ENCODE measurements around the gene SPANXC.

DNA sequence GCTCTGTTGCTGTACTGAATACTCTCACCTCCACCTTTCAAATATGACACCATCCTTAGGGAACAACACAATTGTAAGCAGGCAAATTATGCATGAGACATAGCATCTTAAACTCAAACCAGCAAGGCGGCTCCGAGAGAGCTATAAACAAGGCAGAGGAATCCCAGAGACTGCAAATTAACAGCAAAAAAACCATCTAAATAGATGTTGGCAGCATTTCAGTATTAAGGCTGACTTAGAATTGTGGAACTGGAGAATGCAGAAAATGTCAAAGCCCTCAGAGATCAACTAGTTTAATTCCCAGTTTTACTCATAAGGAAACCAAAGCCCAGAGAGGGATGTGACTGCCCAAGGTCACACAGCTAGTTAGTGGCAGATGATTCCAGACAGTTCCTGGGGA lies 37.2 kb upstream of the SPANXC start:
- no peak for TF ChIP-seq USF2 (CRISPR knock-in tag; IDR thresholded peaks at IDR 0.05)
- no peak for TF ChIP-seq CBFB (CRISPR knock-in tag; IDR thresholded peaks at IDR 0.05; ENCODE audit: low read depth)
- no peak for TF ChIP-seq FOXJ3 (CRISPR knock-in tag; IDR thresholded peaks at IDR 0.05; ENCODE audit: borderline replicate concordance)
- no peak for TF ChIP-seq ZNF263 (CRISPR knock-in tag; IDR thresholded peaks at IDR 0.05; ENCODE audit: low read depth)
- TF ChIP-seq, protein P1, sequence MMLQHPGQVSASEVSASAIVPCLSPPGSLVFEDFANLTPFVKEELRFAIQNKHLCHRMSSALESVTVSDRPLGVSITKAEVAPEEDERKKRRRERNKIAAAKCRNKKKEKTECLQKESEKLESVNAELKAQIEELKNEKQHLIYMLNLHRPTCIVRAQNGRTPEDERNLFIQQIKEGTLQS (CRISPR knock-in tag; conservative IDR thresholded peaks at IDR 0.05): no peak
- no peak for TF ChIP-seq IRF1 (CRISPR knock-in tag; IDR thresholded peaks at IDR 0.05)
- no peak for TF ChIP-seq ATF1 (CRISPR knock-in tag; IDR thresholded peaks at IDR 0.05)
- TF ChIP-seq, protein P2, sequence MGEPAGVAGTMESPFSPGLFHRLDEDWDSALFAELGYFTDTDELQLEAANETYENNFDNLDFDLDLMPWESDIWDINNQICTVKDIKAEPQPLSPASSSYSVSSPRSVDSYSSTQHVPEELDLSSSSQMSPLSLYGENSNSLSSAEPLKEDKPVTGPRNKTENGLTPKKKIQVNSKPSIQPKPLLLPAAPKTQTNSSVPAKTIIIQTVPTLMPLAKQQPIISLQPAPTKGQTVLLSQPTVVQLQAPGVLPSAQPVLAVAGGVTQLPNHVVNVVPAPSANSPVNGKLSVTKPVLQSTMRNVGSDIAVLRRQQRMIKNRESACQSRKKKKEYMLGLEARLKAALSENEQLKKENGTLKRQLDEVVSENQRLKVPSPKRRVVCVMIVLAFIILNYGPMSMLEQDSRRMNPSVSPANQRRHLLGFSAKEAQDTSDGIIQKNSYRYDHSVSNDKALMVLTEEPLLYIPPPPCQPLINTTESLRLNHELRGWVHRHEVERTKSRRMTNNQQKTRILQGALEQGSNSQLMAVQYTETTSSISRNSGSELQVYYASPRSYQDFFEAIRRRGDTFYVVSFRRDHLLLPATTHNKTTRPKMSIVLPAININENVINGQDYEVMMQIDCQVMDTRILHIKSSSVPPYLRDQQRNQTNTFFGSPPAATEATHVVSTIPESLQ (CRISPR knock-in tag; IDR thresholded peaks at IDR 0.05): no peak
- TF ChIP-seq GTF2I (CRISPR knock-in tag; conservative IDR thresholded peaks at IDR 0.05): no peak
- no peak for TF ChIP-seq ELF4 (CRISPR knock-in tag; IDR thresholded peaks at IDR 0.05; ENCODE audit: low read depth)
- TF ChIP-seq CTCF (IDR thresholded peaks at IDR 0.05): no peak

Measured in WTC11 (cell line).